GM12878 (cell line): Measurements from ENCODE around the gene USH1C. TPM values are rescaled to one million over a fixed set of nuclear protein-coding genes. Genes with fewer than 3 reads are reported as not detected.

ENCODE experiments used
- ATAC-seq: fragments of 200-7000 bp; cut with Tn5 transposase; 3 replicates; pipeline ENCODE4 v1.9.1; 2020; ENCODE audit warnings: mild to moderate bottlenecking, moderate library complexity
- BruUV-seq: library from RNA; stranded (reverse); fragments of 400-500 nt; replicated peaks from 2 replicates; lab custom pipeline; 2021; lab: Mats Ljungman, UMichigan
- CTCF ChIA-PET: fragments of 300-600 bp; sonication (Branson Sonifier 250); formaldehyde crosslinking; extraction: SDS; loops from one replicate; lab custom pipeline; 2021; ENCODE audit warnings: inconsistent platforms; lab: Yijun Ruan, JAX
- POLR2A ChIA-PET: fragments of 350-600 bp; formaldehyde crosslinking; extraction: SDS; loops from one replicate; lab custom pipeline; 2021; ENCODE audit warnings: inconsistent platforms; lab: Charles Lee
- RAD21 ChIA-PET: fragments of 300-600 bp; sonication (Branson Sonifier 250); formaldehyde crosslinking; loops from one replicate; lab custom pipeline; 2023; ENCODE audit warnings: antibody characterized with exemption; ENCODE audit not compliant: unreplicated experiment; lab: Charles Lee
- SMC1A ChIA-PET: fragments of 300-600 bp; sonication (Branson Sonifier 250); formaldehyde crosslinking; loops from one replicate; lab custom pipeline; 2023; ENCODE audit not compliant: unreplicated experiment, uncharacterized antibody; lab: Charles Lee
- DNase-seq: peaks from one replicate; pipeline ENCODE4 v3.0.0-alpha.2; 2011; ENCODE audit warnings: low read depth, low spot score
- FAIRE-seq: peaks from 3 replicates; lab custom pipeline; 2011; peaks lifted over from hg19 to GRCh38; lab: Jason Lieb, UNC
- H2AFZ ChIP-seq: 2 replicates; pipeline ENCODE4 v1.6.0; 2011; ENCODE audit warnings: low read depth, low read length, control low read depth; ENCODE audit not compliant: control insufficient read depth
- H3K27ac ChIP-seq: 2 replicates; pipeline ENCODE4 v1.5.1; 2011; ENCODE audit warnings: control low read depth; ENCODE audit not compliant: control insufficient read depth, insufficient read depth
- H3K27me3 ChIP-seq, 2 experiments: replicated peaks in 1 of 2; 2 replicates each; pipeline versions ENCODE4 v1.6.0 to v1.6.1; 2011; ENCODE audit warnings: low read length in 1 of 2; ENCODE audit not compliant: control insufficient read depth in 2 of 2, insufficient read depth in 2 of 2
- H3K36me3 ChIP-seq, 2 experiments: 2 replicates each; pipeline ENCODE4 v1.5.1; 2011; ENCODE audit warnings: low read length in 1 of 2; ENCODE audit not compliant: control insufficient read depth in 2 of 2, insufficient read depth in 2 of 2
- H3K4me1 ChIP-seq: 2 replicates; pipeline ENCODE4 v1.6.1; 2011; ENCODE audit warnings: mild to moderate bottlenecking, low read length, moderate library complexity, mixed read lengths; ENCODE audit not compliant: control insufficient read depth, insufficient read depth
- H3K4me2 ChIP-seq: 2 replicates; pipeline ENCODE4 v1.6.0; 2011; ENCODE audit warnings: control low read depth; ENCODE audit not compliant: control insufficient read depth, insufficient read depth
- H3K4me3 ChIP-seq: fragments of 200-600 bp; sonication (generic); 2 replicates; pipeline ENCODE4 v1.5.1; 2016
- H3K79me2 ChIP-seq: 2 replicates; pipeline ENCODE4 v1.6.0; 2011; ENCODE audit warnings: low read length; ENCODE audit not compliant: control insufficient read depth, insufficient read depth
- H3K9ac ChIP-seq: 2 replicates; pipeline ENCODE4 v1.8.0; 2011; ENCODE audit warnings: low read length, control low read depth, mixed read lengths; ENCODE audit not compliant: control insufficient read depth, insufficient read depth
- H3K9me3 ChIP-seq: replicated peaks from 3 replicates; pipeline ENCODE4 v1.5.1; 2011; ENCODE audit warnings: mild to moderate bottlenecking, low read length; ENCODE audit not compliant: control insufficient read depth, insufficient read depth
- H4K20me1 ChIP-seq: 2 replicates; pipeline ENCODE4 v1.6.0; 2011; ENCODE audit not compliant: control insufficient read depth, insufficient read depth
- ATF7 ChIP-seq: fragments of 450-650 bp; IDR thresholded peaks from 2 replicates; pipeline ENCODE4 v1.6.1; 2016; ENCODE audit warnings: low read depth, mild to moderate bottlenecking
- CBX5 ChIP-seq: sonication (generic); IDR thresholded peaks from 2 replicates; pipeline ENCODE4 v1.6.1; 2016; ENCODE audit warnings: low read depth, moderate library complexity, mild to moderate bottlenecking, inconsistent platforms
- CTCF ChIP-seq, 3 experiments: IDR thresholded peaks in 2 of 3; conservative IDR thresholded peaks in 1 of 3; 2 replicates each; pipeline ENCODE4 v1.5.1; 2011; ENCODE audit warnings: low read depth in 3 of 3, low read length in 3 of 3, mild to moderate bottlenecking in 3 of 3, control low read depth in 2 of 3, moderate library complexity in 2 of 3, inconsistent platforms in 1 of 3, mixed read lengths in 1 of 3; ENCODE audit not compliant: control insufficient read depth in 2 of 3, insufficient read depth in 1 of 3; ENCODE audit errors: extremely low read depth in 1 of 3
- FOS ChIP-seq: IDR thresholded peaks from 3 replicates; pipeline ENCODE4 v1.6.1; 2011; ENCODE audit warnings: borderline replicate concordance; ENCODE audit not compliant: insufficient read length; ENCODE audit errors: extremely low read depth
- KAT2A ChIP-seq: conservative IDR thresholded peaks from 2 replicates; pipeline ENCODE4 v1.6.1; 2011; ENCODE audit warnings: low read depth, low read length; ENCODE audit not compliant: control insufficient read depth
- MTA3 ChIP-seq: IDR thresholded peaks from 2 replicates; pipeline ENCODE4 v1.6.1; 2012; ENCODE audit warnings: low read length, inconsistent platforms, borderline replicate concordance
- NFYA ChIP-seq: IDR thresholded peaks from 2 replicates; pipeline ENCODE4 v1.6.1; 2011; ENCODE audit warnings: low read depth, mild to moderate bottlenecking, low read length, improper control_type of control experiment, borderline replicate concordance
- NKRF ChIP-seq: fragments of 450-650 bp; conservative IDR thresholded peaks from 2 replicates; pipeline ENCODE4 v1.6.1; 2017; ENCODE audit warnings: mild to moderate bottlenecking, moderate library complexity
- PKNOX1 ChIP-seq: fragments of 450-650 bp; IDR thresholded peaks from 2 replicates; pipeline ENCODE4 v1.6.1; 2016; ENCODE audit warnings: mild to moderate bottlenecking
- RAD21 ChIP-seq: IDR thresholded peaks from 2 replicates; pipeline ENCODE4 v1.6.1; 2011; ENCODE audit warnings: mild to moderate bottlenecking, low read depth, low read length, moderate library complexity; ENCODE audit not compliant: insufficient read depth
- RELB ChIP-seq: fragments of 450-650 bp; IDR thresholded peaks from 2 replicates; pipeline ENCODE4 v1.6.1; 2017; ENCODE audit warnings: low read depth, mild to moderate bottlenecking, moderate library complexity
- RFX5 ChIP-seq: IDR thresholded peaks from 2 replicates; pipeline ENCODE4 v1.6.1; 2011; ENCODE audit warnings: low read depth, low read length, improper control_type of control experiment
- SIN3A ChIP-seq: IDR thresholded peaks from 2 replicates; pipeline ENCODE4 v1.6.1; 2012; ENCODE audit warnings: low read depth, low read length, improper control_type of control experiment
- SREBF2 ChIP-seq: IDR thresholded peaks from 2 replicates; pipeline ENCODE4 v1.6.1; 2012; ENCODE audit warnings: mild to moderate bottlenecking, low read length
- SRF ChIP-seq, 2 experiments: IDR thresholded peaks; 2 replicates each; pipeline ENCODE4 v1.6.1; 2011; ENCODE audit warnings: low read depth in 2 of 2, low read length in 2 of 2, mild to moderate bottlenecking in 1 of 2, moderate library complexity in 1 of 2
- SUPT20H ChIP-seq: IDR thresholded peaks from 2 replicates; pipeline ENCODE4 v1.6.1; 2011; ENCODE audit warnings: low read depth, mild to moderate bottlenecking, low read length, moderate library complexity, borderline replicate concordance; ENCODE audit not compliant: control insufficient read depth
- WGBS: methylation state at CpG from one replicate; pipeline ENCODE4 v1.1.6; 2016; ENCODE audit warnings: low lambda C conversion rate; ENCODE audit not compliant: insufficient replicate concordance, insufficient coverage; ENCODE audit errors: missing lambda C conversion rate; 5-methylcytosine and 5-hydroxymethylcytosine counted together
- in situ Hi-C: fragments of 300-500 bp; cut with MboI; formaldehyde crosslinking; loops from 9 replicates; pipeline ENCODE4 v1.14.3; 2018; ENCODE audit warnings: mixed read lengths
- intact Hi-C: fragments of 100-400 bp; cut with micrococcal nuclease; formaldehyde crosslinking; loops from one replicate; pipeline ENCODE4 v1.14.2; 2022; ENCODE audit not compliant: unreplicated experiment
- polyA plus RNA-seq, 11 experiments: library from polyadenylated mRNA; depleted of rRNA in 4 of 11; unstranded in 6 of 11; stranded (reverse) in 5 of 11; fragments of >200 nt; fragmentation: Nextera tagmentation in 4 of 11; fragmentation: Illumina TruSeq in 1 of 11; extraction: Ambion mirVana in 4 of 11; extraction: Trizol in 1 of 11; gene quantifications; 1 replicate in 1 of 11; 2 replicates in 10 of 11; pipeline versions ENCODE4 v1.2.1 to v1.2.3, GENCODE V29; 2011 to 2016; ENCODE audit warnings: inconsistent platforms in 2 of 11, missing spikeins in 2 of 11, low read depth in 1 of 11
- total RNA-seq, 4 experiments: library from RNA; depleted of rRNA in 3 of 4; stranded (reverse); fragments of >200 nt in 3 of 4; fragmentation: Illumina TruSeq in 1 of 4; extraction: Trizol in 1 of 4; gene quantifications; 2 replicates each; pipeline versions ENCODE4 v1.2.1 to v1.2.3, GENCODE V29; 2013 to 2021

Gene USH1C
- total and polyA plus RNA-seq, 10 of the 15 experiments (the other 5 are each of a cell fraction or from before 2014, with no cell fraction given): not detected

GRCh38 chr11:17559341-17560087 is 15.3 kb upstream of the USH1C start:
- 9% methylated on average over 9 of the region's 9 CpGs for WGBS
- RAD21 ChIA-PET: no interaction called here
- TF ChIP-seq PKNOX1: no peak
- TF ChIP-seq NKRF: no peak
- no peak for TF ChIP-seq ATF7
- TF ChIP-seq RELB: no peak
- TF ChIP-seq CTCF (IDR thresholded peaks at IDR 0.05 in 2 of 3, conservative IDR thresholded peaks at IDR 0.05 in 1 of 3; ENCODE audit: control insufficient read depth in 2 of 3, extremely low read depth in 1 of 3, insufficient read depth in 1 of 3, low read depth in 3 of 3, low read length in 3 of 3): no peak
- no peak for TF ChIP-seq RAD21
- no peak for TF ChIP-seq SIN3A
- TF ChIP-seq MTA3: no peak
- TF ChIP-seq SRF (IDR thresholded peaks at IDR 0.05; ENCODE audit: low read depth in 2 of 2, low read length in 2 of 2): no peak
- TF ChIP-seq KAT2A: no peak
- TF ChIP-seq SUPT20H: no peak
- no peak for TF ChIP-seq NFYA
- TF ChIP-seq FOS: no peak
- TF ChIP-seq CBX5: no peak
- no peak for TF ChIP-seq RFX5
- no peak for TF ChIP-seq SREBF2

More at GRCh38 chr11:17559341-17560087, 15.3 kb upstream of the USH1C start:
- ChIA-PET POLR2A (no interaction called here), CTCF (interaction anchor here (0.8 kb wide), 1 partner anchor 175 kb away, joined by 3 read pairs; no protein-coding TSS in a partner anchor), SMC1A (no interaction called here)
- H3K9me3 ChIP-seq: no peaks in the 10 kb centered on the region
- no peak overlapping the region for H3K9ac ChIP-seq
- no peak overlapping the region for H3K27ac ChIP-seq
- no peak overlapping the region for H3K4me2 ChIP-seq
- FAIRE-seq (no peak), DNase-seq (no peak), ATAC-seq (no peak)
- in situ Hi-C loops (no loop called here), intact Hi-C loops (no loop called here)
- H2AFZ ChIP-seq: no peak overlapping the region
- H3K36me3 ChIP-seq: no peaks in the 10 kb centered on the region
- H4K20me1 ChIP-seq: no peaks in the 10 kb centered on the region
- no peaks in the 10 kb centered on the region for H3K79me2 ChIP-seq
- H3K4me1 ChIP-seq: no peaks in the 10 kb centered on the region
- BruUV-seq: no TSS peak
- peaks cover 0 to 1% of the 10 kb centered on the region in 2 experiments; a peak in 1 of 4 replicates for H3K27me3 ChIP-seq
- no peak overlapping the region for H3K4me3 ChIP-seq
